Right cardiac atrium (tissue), 5 donors: ENCODE measurements around the gene TNFRSF11A. TPM values are rescaled to one million over a fixed set of nuclear protein-coding genes. Genes with fewer than 3 reads are reported as not detected.

Experiments used
- ATAC-seq, 2 donors: fragments of 200-7000 bp; cut with Tn5 transposase; one replicate each; pipeline versions ENCODE4 v1.8.0 to v1.9.1; 2020; ENCODE audit warnings: moderate library complexity in 2 of 2, mild to moderate bottlenecking in 1 of 2
- DNase-seq, 3 donors: peaks; one replicate each; pipeline ENCODE4 v3.0.0-alpha.2; 2020
- H3K27ac ChIP-seq: one replicate; pipeline ENCODE4 v1.5.1; 2013; ENCODE audit warnings: mild to moderate bottlenecking, low read length, control low read depth, moderate library complexity
- H3K27me3 ChIP-seq: one replicate; pipeline ENCODE4 v1.6.1; 2013; ENCODE audit not compliant: control insufficient read depth, insufficient read depth
- H3K4me1 ChIP-seq: one replicate; pipeline ENCODE4 v1.6.1; 2013; ENCODE audit warnings: low read length; ENCODE audit not compliant: control insufficient read depth, insufficient read depth
- H3K4me3 ChIP-seq: one replicate; pipeline ENCODE4 v1.5.1; 2013; ENCODE audit warnings: low read length, control low read depth
- H3K9me3 ChIP-seq: one replicate; pipeline ENCODE4 v1.6.1; 2013; ENCODE audit warnings: low read length; ENCODE audit not compliant: control insufficient read depth
- WGBS: extraction: QIAGEN DNeasy Blood & Tissue Kit; methylation state at CpG from one replicate; pipeline ENCODE4 v1.1.7; 2013; 5-methylcytosine and 5-hydroxymethylcytosine counted together
- intact Hi-C, 4 donors: fragments of 100-400 bp; cut with DNase I; formaldehyde crosslinking; loops; one replicate each; pipeline versions ENCODE4 v1.11.0 to v1.14.0; 2022 to 2023
- polyA plus RNA-seq: library from polyadenylated mRNA; stranded (reverse); fragments of 200-250 nt; gene quantifications from one replicate; pipeline ENCODE4 v1.2.3, GENCODE V29; 2013
- total RNA-seq, 4 donors: library from RNA; stranded (reverse); fragmentation: NEBNext Ultra II Directional; extraction: Animal tissue kit (Norgen Biotek cat#: 25700); gene quantifications; one replicate each; pipeline ENCODE4 v1.2.1, GENCODE V29; 2021
- donor health status: healthy with polysubstance abuse.
- donor health status: DM: no; HTN: yes; CAD: no.
- donor health status: DM: no; HTN: no; CAD: no.
- donor health status: DM: no; HTN: yes; CAD: no; lungs with severe emphysema.
- donor health status: DM: yes; HTN: yes; CAD: no.

The TNFRSF11A gene
- total and polyA plus RNA-seq, 5 donors: 0.43 to 4.7 (median 3.3) TPM

- ATAC-seq: no peak
- intact Hi-C loops: no loop called here
- no peaks in the 10 kb centered on the region for H3K4me1 ChIP-seq
- H3K27me3 ChIP-seq: no peaks in the 10 kb centered on the region
- H3K27ac ChIP-seq: no peak overlapping the region
- WGBS: 88% methylated on average over 2 of the region's 2 CpGs
- H3K4me3 ChIP-seq: no peak overlapping the region
- H3K9me3 ChIP-seq: no peaks in the 10 kb centered on the region
- no peak for DNase-seq
Observed at GRCh38 chr18:62368100-62368499, 43.0 kb downstream of the TNFRSF11A start.

GRCh38 chr18:62369129-62369644 lies 44.1 kb downstream of the TNFRSF11A start:
- H3K27me3 ChIP-seq: no peaks in the 10 kb centered on the region
- WGBS: 88% methylated on average over 9 of the region's 9 CpGs
- ATAC-seq (no peak), DNase-seq (no peak)
- no peak overlapping the region for H3K27ac ChIP-seq
- no peaks in the 10 kb centered on the region for H3K4me1 ChIP-seq
- H3K4me3 ChIP-seq: no peak overlapping the region
- H3K9me3 ChIP-seq: no peaks in the 10 kb centered on the region
- intact Hi-C loops: no loop called here

- H3K4me1 ChIP-seq: no peaks in the 10 kb centered on the region
- ATAC-seq: no peak
- no peak overlapping the region for H3K4me3 ChIP-seq
- H3K27ac ChIP-seq: no peak overlapping the region
- WGBS: 62% methylated on average over 4 of the region's 4 CpGs
- DNase-seq: no peak
- H3K27me3 ChIP-seq: no peaks in the 10 kb centered on the region
- no peaks in the 10 kb centered on the region for H3K9me3 ChIP-seq
- intact Hi-C loops: no loop called here
Observed at GRCh38 chr18:62370366-62370765, 45.3 kb downstream of the TNFRSF11A start.

GRCh38 chr18:62371436-62371835 lies 46.3 kb downstream of the TNFRSF11A start:
- Histone ChIP-seq H3K27me3 (no peaks in the 10 kb centered on the region), H3K4me1 (no peaks in the 10 kb centered on the region), H3K27ac (no peak overlapping the region), H3K4me3 (no peak overlapping the region), H3K9me3 (no peaks in the 10 kb centered on the region)
- 80% methylated on average over 10 of the region's 10 CpGs for WGBS
- DNase-seq (no peak), ATAC-seq (no peak)
- intact Hi-C loops: no loop called here

- no peak overlapping the region for H3K4me3 ChIP-seq
- WGBS: 92% methylated on average over 5 of the region's 5 CpGs
- H3K27me3 ChIP-seq: no peaks in the 10 kb centered on the region
- H3K27ac ChIP-seq: no peak overlapping the region
- no peaks in the 10 kb centered on the region for H3K9me3 ChIP-seq
- no peak for ATAC-seq
- intact Hi-C loops: no loop called here
- H3K4me1 ChIP-seq: no peaks in the 10 kb centered on the region
- no peak for DNase-seq
Observed at GRCh38 chr18:62372156-62372555, 47.0 kb downstream of the TNFRSF11A start.

- WGBS: 96% methylated on average over 4 of the region's 4 CpGs
- DNase-seq: no peak
- no peaks in the 10 kb centered on the region for H3K4me1 ChIP-seq
Observed at GRCh38 chr18:62372882-62373281, 47.8 kb downstream of the TNFRSF11A start.

GRCh38 chr18:62374410-62374965 lies 49.4 kb downstream of the TNFRSF11A start:
- H3K27ac ChIP-seq: no peak overlapping the region
- ATAC-seq (no peak), DNase-seq (no peak)
- WGBS: 82% methylated on average over 1 of the region's 1 CpG
- H3K9me3 ChIP-seq: no peaks in the 10 kb centered on the region
- no peaks in the 10 kb centered on the region for H3K27me3 ChIP-seq
- no peaks in the 10 kb centered on the region for H3K4me1 ChIP-seq
- intact Hi-C loops: no loop called here
- H3K4me3 ChIP-seq: no peak overlapping the region

More at GRCh38 chr18:62372882-62373281, 47.8 kb downstream of the TNFRSF11A start:
- no peak for ATAC-seq
- H3K27ac ChIP-seq: no peak overlapping the region
- intact Hi-C loops: no loop called here
- H3K27me3 ChIP-seq: no peaks in the 10 kb centered on the region
- H3K4me3 ChIP-seq: no peak overlapping the region
- H3K9me3 ChIP-seq: no peaks in the 10 kb centered on the region

- no peak overlapping the region for H3K4me3 ChIP-seq
- no peaks in the 10 kb centered on the region for H3K27me3 ChIP-seq
- WGBS: 81% methylated on average over 7 of the region's 7 CpGs
- DNase-seq: no peak
- intact Hi-C loops: no loop called here
- no peak overlapping the region for H3K27ac ChIP-seq
- ATAC-seq: no peak
- H3K4me1 ChIP-seq: no peaks in the 10 kb centered on the region
- H3K9me3 ChIP-seq: no peaks in the 10 kb centered on the region
Observed at GRCh38 chr18:62377131-62377807, 52.2 kb downstream of the TNFRSF11A start.

- Histone ChIP-seq H3K4me3 (no peak overlapping the region), H3K27me3 (no peaks in the 10 kb centered on the region), H3K27ac (no peak overlapping the region), H3K4me1 (no peaks in the 10 kb centered on the region), H3K9me3 (no peaks in the 10 kb centered on the region)
- 91% methylated on average over 5 of the region's 5 CpGs for WGBS
- DNase-seq: no peak
- intact Hi-C loops: no loop called here
- no peak for ATAC-seq
Observed at GRCh38 chr18:62379051-62379450, 53.9 kb downstream of the TNFRSF11A start.

GRCh38 chr18:62381373-62381772 lies 56.3 kb downstream of the TNFRSF11A start:
- intact Hi-C loops: no loop called here
- no peaks in the 10 kb centered on the region for H3K4me1 ChIP-seq
- 85% methylated on average over 5 of the region's 5 CpGs for WGBS
- no peaks in the 10 kb centered on the region for H3K27me3 ChIP-seq
- DNase-seq: no peak
- no peaks in the 10 kb centered on the region for H3K9me3 ChIP-seq
- no peak overlapping the region for H3K4me3 ChIP-seq
- H3K27ac ChIP-seq: no peak overlapping the region
- ATAC-seq: no peak

- DNase-seq: no peak
- Histone ChIP-seq H3K4me3 (no peak overlapping the region), H3K27me3 (no peaks in the 10 kb centered on the region), H3K9me3 (no peaks in the 10 kb centered on the region), H3K4me1 (no peaks in the 10 kb centered on the region), H3K27ac (no peak overlapping the region)
- ATAC-seq: no peak
- 31% methylated on average over 1 of the region's 1 CpG for WGBS
- intact Hi-C loops: no loop called here
Observed at GRCh38 chr18:62384068-62384467, 59.0 kb downstream of the TNFRSF11A start.
